ENCODE measurements around the gene DYRK1A.

DYRK1A gene

GRCh38 chr21:37489553-37489952 is 123.0 kb downstream of the DYRK1A start:
- no peak overlapping the region for H3K4me3 ChIP-seq (ENCODE audit: insufficient read depth, low read length, poor library complexity, severe bottlenecking)

GRCh38 chr21:37490084-37490483 is 123.5 kb downstream of the DYRK1A start:
- Histone ChIP-seq H3K79me2 (ENCODE audit: insufficient read depth, low read length) (peaks cover 4% of the 10 kb centered on the region; the same call in 1 of the 2 replicates), H3K27ac (ENCODE audit: low read depth, low read length) (no peak overlapping the region)

More at GRCh38 chr21:37489553-37489952, 123.0 kb downstream of the DYRK1A start:
- Histone ChIP-seq H2AFZ (ENCODE audit: low read depth, low read length, severe bottlenecking) (no peak overlapping the region), H3K36me3 (ENCODE audit: low read length) (peaks cover 57% of the 10 kb centered on the region), H3F3A (ENCODE audit: insufficient read depth) (peaks cover 9% of the 10 kb centered on the region; the same call in 1 of the 2 replicates), H3K9ac (ENCODE audit: low read length) (no peak overlapping the region), H3K9me2 (replicated peaks; ENCODE audit: insufficient read depth, low read length) (no peaks in the 10 kb centered on the region), H3K9me3 (ENCODE audit: insufficient read depth, low read length) (no peaks in the 10 kb centered on the region), H3K4me2 (ENCODE audit: low read depth, low read length, poor library complexity, severe bottlenecking) (no peak overlapping the region), H3K79me2 (ENCODE audit: insufficient read depth, low read length) (peaks cover 4% of the 10 kb centered on the region; the same call in 1 of the 2 replicates), H3K27ac (ENCODE audit: low read depth, low read length) (no peak overlapping the region), H4K20me1 (ENCODE audit: low read depth, low read length) (no peaks in the 10 kb centered on the region), H3K27me3 (ENCODE audit: low read length) (no peaks in the 10 kb centered on the region)
- TF ChIP-seq EZH2phosphoT487 (conservative IDR thresholded peaks at IDR 0.05; ENCODE audit: low read length) (no peak), CTCF (IDR thresholded peaks at IDR 0.05; ENCODE audit: insufficient read depth, low read length, poor library complexity, severe bottlenecking) (no peak)

GRCh38 chr21:37496972-37497371 is 130.4 kb downstream of the DYRK1A start:
- no peak overlapping the region for H3K4me3 ChIP-seq (ENCODE audit: insufficient read depth, low read length, poor library complexity, severe bottlenecking)
- no peaks in the 10 kb centered on the region for H3K9me3 ChIP-seq (ENCODE audit: insufficient read depth, low read length)
- no peak overlapping the region for H3K27ac ChIP-seq (ENCODE audit: low read depth, low read length)
- no peak overlapping the region for H3K4me2 ChIP-seq (ENCODE audit: low read depth, low read length, poor library complexity, severe bottlenecking)
- H4K20me1 ChIP-seq (ENCODE audit: low read depth, low read length): no peaks in the 10 kb centered on the region
- H3K79me2 ChIP-seq (ENCODE audit: insufficient read depth, low read length): peaks cover 27% of the 10 kb centered on the region; the same call in 1 of the 2 replicates
- peaks cover 11% of the 10 kb centered on the region; the same call in 1 of the 2 replicates for H3F3A ChIP-seq (ENCODE audit: insufficient read depth)
- TF ChIP-seq CTCF (IDR thresholded peaks at IDR 0.05; ENCODE audit: insufficient read depth, low read length, poor library complexity, severe bottlenecking): no peak
- TF ChIP-seq EZH2phosphoT487 (conservative IDR thresholded peaks at IDR 0.05; ENCODE audit: low read length): no peak
- H2AFZ ChIP-seq (ENCODE audit: low read depth, low read length, severe bottlenecking): no peak overlapping the region
- no peaks in the 10 kb centered on the region for H3K9me2 ChIP-seq (replicated peaks; ENCODE audit: insufficient read depth, low read length)
- H3K36me3 ChIP-seq (ENCODE audit: low read length): peaks cover 32% of the 10 kb centered on the region; the same call in 1 of the 2 replicates
- no peak overlapping the region for H3K9ac ChIP-seq (ENCODE audit: low read length)
- no peaks in the 10 kb centered on the region for H3K27me3 ChIP-seq (ENCODE audit: low read length)

More at GRCh38 chr21:37490084-37490483, 123.5 kb downstream of the DYRK1A start:
- Histone ChIP-seq H2AFZ (ENCODE audit: low read depth, low read length, severe bottlenecking) (no peak overlapping the region), H3K4me2 (ENCODE audit: low read depth, low read length, poor library complexity, severe bottlenecking) (no peak overlapping the region), H3F3A (ENCODE audit: insufficient read depth) (peaks cover 9% of the 10 kb centered on the region; the same call in 1 of the 2 replicates), H3K9ac (ENCODE audit: low read length) (no peak overlapping the region), H3K27me3 (ENCODE audit: low read length) (no peaks in the 10 kb centered on the region), H4K20me1 (ENCODE audit: low read depth, low read length) (no peaks in the 10 kb centered on the region), H3K9me3 (ENCODE audit: insufficient read depth, low read length) (no peaks in the 10 kb centered on the region), H3K4me3 (ENCODE audit: insufficient read depth, low read length, poor library complexity, severe bottlenecking) (no peak overlapping the region), H3K36me3 (ENCODE audit: low read length) (peaks cover 57% of the 10 kb centered on the region), H3K9me2 (replicated peaks; ENCODE audit: insufficient read depth, low read length) (no peaks in the 10 kb centered on the region)
- TF ChIP-seq CTCF (IDR thresholded peaks at IDR 0.05; ENCODE audit: insufficient read depth, low read length, poor library complexity, severe bottlenecking) (no peak), EZH2phosphoT487 (conservative IDR thresholded peaks at IDR 0.05; ENCODE audit: low read length) (no peak)
